Measurements from ENCODE around the gene DNLZ. TPM values are rescaled to one million over a fixed set of nuclear protein-coding genes. Genes with fewer than 3 reads are reported as not detected.

The DNLZ gene
- total RNA-seq, 4 donors from 2014 or later, result 16.2 to 58.4 (median 23.1) TPM

DNA sequence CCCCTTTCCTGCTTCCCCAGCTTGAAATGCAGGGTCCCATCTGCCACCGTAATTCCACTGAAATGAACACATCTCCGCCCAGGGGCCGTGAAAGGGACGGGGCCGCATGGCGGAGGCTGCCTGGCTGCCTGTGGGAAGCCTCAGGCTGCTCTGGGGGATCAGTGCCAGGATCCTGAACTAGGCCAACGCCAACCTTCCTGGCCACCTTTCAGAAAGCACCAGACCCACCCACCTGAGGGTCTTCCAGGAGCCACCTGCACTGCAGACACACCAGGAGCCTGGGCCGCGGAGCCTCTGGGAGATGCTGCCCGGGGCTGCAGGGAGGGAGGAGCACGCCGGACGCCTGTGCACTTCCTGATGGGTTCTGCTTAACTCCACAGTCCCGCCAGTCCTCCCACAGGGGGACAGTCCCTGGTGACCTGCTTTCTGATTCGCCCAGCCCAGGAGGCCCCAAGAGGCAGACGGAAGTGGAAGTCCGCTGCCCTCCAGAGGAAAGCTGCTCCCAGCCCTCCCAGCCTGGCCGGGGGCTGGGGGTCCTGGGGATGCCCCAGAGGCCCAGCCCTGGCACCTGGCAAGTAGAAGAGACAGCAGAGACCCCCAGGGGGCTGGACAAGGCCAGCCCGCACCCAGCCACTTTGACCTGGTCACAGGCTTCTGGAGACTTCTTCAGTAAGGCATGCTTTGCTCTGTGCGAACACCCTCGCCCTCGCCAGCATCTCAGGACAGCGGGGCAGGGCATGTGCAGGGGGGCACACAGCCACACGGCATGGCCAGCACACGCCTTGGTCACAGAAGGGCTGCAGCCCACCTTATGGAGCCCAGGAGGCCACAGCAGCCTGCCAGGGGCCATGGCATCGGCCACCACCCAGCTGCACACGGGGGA lies 10.0 kb upstream of the DNLZ start, which contains the start of gene CARD9:
Gene CARD9 (minus strand): TSS at position 370 of the 883 bp plus-strand sequence. CDS start 1,591 bp downstream, outside the sequence.
- intact Hi-C loops (cut with DNase I), result no loop called here
- Histone ChIP-seq H3K36me3 (peaks cover 0 to 4% of the 10 kb centered on the region in 2 donors), H3K27me3 (no peaks in the 10 kb centered on the region), H3K27ac (no peak within 1 kb of the TSS), H3K4me1 (peaks cover 4 to 18% of the 10 kb centered on the region in 2 donors), H3K9me3 (no peaks in the 10 kb centered on the region), H3K4me3 (replicated peaks in 1 of 3) (no peak within 1 kb of the TSS)
- 60 to 70% methylated on average over 6 to 21 of the region's 27 CpGs for WGBS, 2 donors
- DNase-seq, result no peak
- TF ChIP-seq, protein P1, sequence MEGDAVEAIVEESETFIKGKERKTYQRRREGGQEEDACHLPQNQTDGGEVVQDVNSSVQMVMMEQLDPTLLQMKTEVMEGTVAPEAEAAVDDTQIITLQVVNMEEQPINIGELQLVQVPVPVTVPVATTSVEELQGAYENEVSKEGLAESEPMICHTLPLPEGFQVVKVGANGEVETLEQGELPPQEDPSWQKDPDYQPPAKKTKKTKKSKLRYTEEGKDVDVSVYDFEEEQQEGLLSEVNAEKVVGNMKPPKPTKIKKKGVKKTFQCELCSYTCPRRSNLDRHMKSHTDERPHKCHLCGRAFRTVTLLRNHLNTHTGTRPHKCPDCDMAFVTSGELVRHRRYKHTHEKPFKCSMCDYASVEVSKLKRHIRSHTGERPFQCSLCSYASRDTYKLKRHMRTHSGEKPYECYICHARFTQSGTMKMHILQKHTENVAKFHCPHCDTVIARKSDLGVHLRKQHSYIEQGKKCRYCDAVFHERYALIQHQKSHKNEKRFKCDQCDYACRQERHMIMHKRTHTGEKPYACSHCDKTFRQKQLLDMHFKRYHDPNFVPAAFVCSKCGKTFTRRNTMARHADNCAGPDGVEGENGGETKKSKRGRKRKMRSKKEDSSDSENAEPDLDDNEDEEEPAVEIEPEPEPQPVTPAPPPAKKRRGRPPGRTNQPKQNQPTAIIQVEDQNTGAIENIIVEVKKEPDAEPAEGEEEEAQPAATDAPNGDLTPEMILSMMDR (IDR thresholded peaks at IDR 0.05), result no peak
- TF ChIP-seq POLR2A (IDR thresholded peaks at IDR 0.05), result no peak

DNA sequence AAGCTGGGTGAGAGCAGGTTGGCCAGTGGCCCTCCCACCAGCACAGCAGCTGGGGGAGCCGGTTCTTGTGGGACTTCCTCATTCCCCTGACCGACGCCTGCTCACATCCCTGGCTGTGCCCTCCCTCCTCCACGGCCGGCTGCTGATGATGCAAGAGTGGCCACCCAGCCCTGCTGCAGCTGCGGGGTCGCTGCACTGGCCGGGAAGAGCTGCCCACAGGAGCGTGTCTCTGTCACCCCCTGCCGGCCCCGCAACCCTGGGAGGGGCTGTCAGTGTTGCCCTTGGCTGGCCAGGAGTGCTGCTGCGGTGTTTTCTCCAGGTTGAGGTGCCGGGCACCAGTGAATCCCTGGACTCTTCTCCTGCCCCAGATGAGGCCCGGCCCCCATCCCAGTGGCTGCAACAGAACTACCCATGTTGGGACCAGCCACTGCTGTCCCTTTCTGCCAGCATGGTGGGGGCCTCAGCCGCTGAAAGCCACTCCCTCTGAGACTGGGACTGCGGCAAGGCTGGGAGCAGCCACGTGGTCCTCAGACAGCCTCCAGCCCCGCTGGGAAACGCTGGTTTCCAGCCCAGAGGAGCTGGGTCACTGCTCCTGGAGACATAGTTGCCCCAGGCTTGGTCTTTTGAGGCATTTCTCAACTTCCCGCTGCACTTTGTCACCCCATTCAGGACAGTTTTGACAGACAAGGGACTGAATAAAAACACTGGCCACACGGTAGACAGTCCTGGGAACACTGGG lies 9.2 kb upstream of the DNLZ start:
- Histone ChIP-seq H3K4me1 (peaks cover 4 to 18% of the 10 kb centered on the region in 2 donors), H3K27me3 (no peaks in the 10 kb centered on the region), H3K4me3 (replicated peaks in 1 of 3) (no peak overlapping the region), H3K36me3 (no peaks in the 10 kb centered on the region), H3K27ac (no peak overlapping the region), H3K9me3 (no peaks in the 10 kb centered on the region)
- no peak for TF ChIP-seq POLR2A (IDR thresholded peaks at IDR 0.05)
- TF ChIP-seq, protein P1 (IDR thresholded peaks at IDR 0.05), result no peak
- WGBS, 2 donors, result 11 to 18% methylated on average over 9 to 14 of the region's 21 CpGs
- intact Hi-C loops (cut with DNase I), result no loop called here
- DNase-seq, result peak; percentile 62 to 63

DNA sequence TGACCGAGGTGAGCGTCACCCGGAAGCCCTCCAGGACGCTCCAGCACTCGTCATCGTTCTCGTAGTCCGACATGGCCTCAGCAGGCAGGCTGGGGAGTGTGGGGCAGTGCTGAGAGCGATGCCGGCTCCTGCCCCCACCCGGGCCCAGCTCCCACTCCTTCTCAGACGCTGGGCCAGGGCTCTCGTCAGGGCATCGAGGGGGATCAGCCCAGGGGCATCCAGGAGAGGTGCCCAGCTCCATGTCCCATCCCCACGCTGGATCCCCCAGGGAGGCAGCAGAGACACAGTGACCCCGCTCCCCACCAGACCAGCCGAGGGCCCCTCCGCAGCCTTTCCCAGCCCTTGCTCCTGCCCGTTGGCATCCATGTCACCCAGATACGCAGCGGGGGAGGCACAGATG lies 8.5 kb upstream of the DNLZ start:
- no peaks in the 10 kb centered on the region for H3K36me3 ChIP-seq
- no peak for DNase-seq
- no peak overlapping the region for H3K4me3 ChIP-seq (replicated peaks in 1 of 3)
- no peaks in the 10 kb centered on the region for H3K9me3 ChIP-seq
- intact Hi-C loops (cut with DNase I), result no loop called here
- TF ChIP-seq, protein P1 (IDR thresholded peaks at IDR 0.05), result no peak
- TF ChIP-seq POLR2A (IDR thresholded peaks at IDR 0.05), result no peak
- H3K27ac ChIP-seq, result no peak overlapping the region
- H3K4me1 ChIP-seq, result peaks cover 4 to 18% of the 10 kb centered on the region in 2 donors
- no peaks in the 10 kb centered on the region for H3K27me3 ChIP-seq
- 76 to 93% methylated on average over 8 to 16 of the region's 21 CpGs for WGBS, 2 donors

DNA sequence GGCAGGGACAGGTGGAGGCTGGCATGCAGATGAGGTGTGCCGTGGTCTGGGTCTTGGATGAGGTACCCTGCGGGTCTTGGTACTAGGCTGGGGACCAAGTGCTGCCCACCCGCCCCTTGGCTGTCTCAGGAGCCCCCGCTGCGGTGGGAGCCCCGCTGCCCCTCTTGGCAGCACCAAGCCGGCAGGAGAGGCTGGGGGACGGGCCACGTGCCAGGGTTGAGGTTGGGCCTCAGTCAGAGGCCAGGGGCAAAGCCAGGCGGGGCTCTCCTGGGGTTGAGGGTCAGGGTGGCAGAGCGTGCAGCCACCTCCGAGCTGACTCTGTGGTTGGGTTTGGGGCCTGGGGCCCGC lies 8.0 kb upstream of the DNLZ start:
- intact Hi-C loops (cut with DNase I), result no loop called here
- 100% methylated on average over 1 to 2 of the region's 13 CpGs for WGBS, 2 donors
- no peak for TF ChIP-seq POLR2A (IDR thresholded peaks at IDR 0.05)
- TF ChIP-seq, protein P1 (IDR thresholded peaks at IDR 0.05), result no peak
- no peak overlapping the region for H3K4me3 ChIP-seq (replicated peaks in 1 of 3)
- H3K27ac ChIP-seq, result no peak overlapping the region
- H3K36me3 ChIP-seq, result no peaks in the 10 kb centered on the region
- H3K27me3 ChIP-seq, result no peaks in the 10 kb centered on the region
- H3K4me1 ChIP-seq, result peaks cover 4 to 18% of the 10 kb centered on the region in 2 donors
- no peaks in the 10 kb centered on the region for H3K9me3 ChIP-seq
- DNase-seq, result no peak

Measured in thyroid gland (tissue), 4 donors.